Measurements from ENCODE around the gene GRB10.

- TF ChIP-seq POLR2A (IDR thresholded peaks at IDR 0.05): no peak
- no peak for TF ChIP-seq CTCF (IDR thresholded peaks at IDR 0.05)
Measured at GRCh38 chr7:50667338-50667737, 115.4 kb downstream of the GRB10 start.
